Peyer's patch (tissue), 4 donors: ENCODE measurements around the gene FPGT.

ENCODE experiments used
- CTCF ChIP-seq, 6 experiments: fragments of 450-650 bp in 4 of 6; fragments of 200-600 bp in 2 of 6; sonication (generic) in 1 of 6; IDR thresholded peaks; one replicate each; pipeline ENCODE4 v1.5.1; 2017 to 2019; ENCODE audit warnings: antibody characterized with exemption in 6 of 6, mild to moderate bottlenecking in 3 of 6, moderate library complexity in 1 of 6
- POLR2A ChIP-seq, 2 donors: fragments of 450-650 bp; IDR thresholded peaks; one replicate each; pipeline ENCODE4 v1.5.1; 2017; ENCODE audit warnings: antibody characterized with exemption in 2 of 2, mild to moderate bottlenecking in 2 of 2, moderate library complexity in 2 of 2

- TF ChIP-seq CTCF (IDR thresholded peaks at IDR 0.05) (no peak), POLR2A (IDR thresholded peaks at IDR 0.05) (no peak)
Measured at GRCh38 chr1:74205266-74205665, 7.2 kb downstream of the FPGT start.
